IPS DF 19.7 (cell line): ENCODE measurements around the gene CXorf65.

Source experiments
- DNase-seq: peaks from one replicate; pipeline ENCODE4 v3.0.0-alpha.2; 2013; ENCODE audit warnings: low read depth, low spot score

Gene CXorf65

DNA sequence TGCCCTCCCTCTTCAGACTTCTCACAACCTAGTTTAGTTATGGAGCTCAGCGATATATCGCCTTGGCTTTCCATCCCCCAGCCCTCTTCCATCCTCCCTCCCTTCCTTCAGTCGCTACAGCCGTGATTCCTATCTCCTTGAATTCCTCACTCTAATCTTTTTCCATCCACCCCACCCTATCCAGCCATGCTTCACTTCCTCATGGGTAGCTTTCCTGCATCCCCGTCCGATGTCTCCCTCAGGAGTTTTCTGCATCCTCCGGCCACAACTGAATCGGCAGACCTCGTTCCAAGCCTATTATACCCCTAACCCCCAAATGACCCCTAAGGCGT lies 38.9 kb downstream of the CXorf65 start:
- DNase-seq, result no peak

DNA sequence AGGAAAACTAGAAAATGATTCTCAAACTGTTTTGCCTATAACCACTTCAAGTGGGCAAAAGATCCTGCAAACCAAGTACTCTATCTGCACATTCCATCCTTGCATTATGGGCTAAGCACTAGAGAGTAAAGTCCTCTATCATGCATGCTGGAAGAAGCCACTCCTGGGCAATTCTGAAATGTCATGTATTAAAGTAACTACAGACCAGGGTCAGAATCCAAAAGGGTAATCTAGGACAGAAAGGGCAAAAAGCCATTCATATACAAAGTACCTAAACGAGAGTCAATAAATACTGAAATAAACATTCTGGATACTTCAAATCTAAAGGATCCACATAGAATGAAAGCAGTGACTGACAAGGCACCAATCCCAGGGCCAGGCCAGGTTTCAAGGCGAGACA lies 39.5 kb downstream of the CXorf65 start:
- no peak for DNase-seq

DNA sequence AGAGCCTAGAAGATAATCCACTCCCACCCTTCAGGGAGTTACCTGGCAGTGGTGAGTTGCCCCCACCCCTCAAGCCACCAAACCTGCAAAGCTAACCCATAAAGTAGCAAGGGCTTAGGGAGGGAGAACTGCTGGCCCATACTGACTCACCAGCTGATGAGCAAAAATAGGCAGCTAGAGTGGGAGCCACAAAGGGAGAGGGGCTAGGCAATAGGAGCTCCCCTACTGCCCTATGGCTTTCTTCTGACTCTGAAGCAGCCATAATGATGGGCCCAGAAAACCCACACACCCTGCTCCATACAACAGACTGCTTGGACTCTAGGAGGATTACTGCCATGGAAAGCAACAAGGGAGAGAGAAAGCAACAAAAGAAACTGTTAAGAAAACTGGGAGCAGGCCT lies 46.4 kb downstream of the CXorf65 start:
- no peak for DNase-seq

DNA sequence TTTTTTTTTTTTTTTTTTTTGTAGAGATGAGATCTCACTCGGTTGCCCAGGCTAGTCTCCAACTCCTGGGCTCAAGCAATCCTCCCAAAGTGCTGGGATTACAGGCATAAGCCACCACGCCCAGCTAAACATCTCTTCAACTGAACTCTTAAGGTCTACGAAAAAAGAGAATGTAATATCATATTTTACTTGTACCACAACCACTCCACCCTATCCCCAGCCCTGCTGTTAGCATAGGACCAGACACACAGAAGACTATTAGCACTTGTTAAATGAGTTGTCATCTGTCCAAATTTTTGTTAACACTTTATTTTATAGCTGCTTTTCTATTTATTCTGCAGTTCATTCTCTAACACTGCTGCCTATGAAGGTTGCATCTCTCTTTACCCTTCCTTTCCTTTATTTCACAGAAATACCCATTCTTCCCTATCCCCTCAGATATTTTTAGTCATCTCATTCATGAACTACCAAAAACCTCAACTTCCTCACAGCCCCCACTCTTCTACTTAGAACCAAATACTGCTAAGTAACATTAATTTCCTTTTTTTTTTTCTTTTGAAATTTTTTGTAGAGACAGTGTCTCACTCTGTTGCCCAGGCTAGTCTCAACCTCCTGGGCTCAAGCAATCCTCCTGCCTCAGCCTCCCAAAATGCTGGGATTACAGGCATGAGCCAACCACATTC lies 48.6 kb downstream of the CXorf65 start:
- no peak for DNase-seq

DNA sequence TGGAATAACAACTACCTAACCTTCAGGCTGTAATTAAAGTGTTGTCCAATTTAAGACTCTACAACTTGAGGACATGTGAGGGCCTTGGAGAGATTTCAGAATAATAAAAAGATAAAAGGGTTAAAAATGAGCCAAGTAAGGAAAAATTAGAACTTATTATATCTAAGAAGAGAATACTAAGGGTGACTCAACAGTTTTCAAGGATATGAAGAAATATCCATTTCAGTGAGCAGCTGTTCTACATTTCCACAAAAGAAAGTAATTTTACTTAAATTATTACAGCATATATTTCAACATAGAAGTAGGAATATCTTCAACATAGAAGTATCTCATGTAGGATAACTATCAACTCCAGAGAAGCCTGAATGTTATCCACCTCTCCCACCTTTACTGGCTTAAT lies 49.7 kb downstream of the CXorf65 start:
- DNase-seq, result no peak
